ENCODE measurements around the gene IGFBP7.

DNA sequence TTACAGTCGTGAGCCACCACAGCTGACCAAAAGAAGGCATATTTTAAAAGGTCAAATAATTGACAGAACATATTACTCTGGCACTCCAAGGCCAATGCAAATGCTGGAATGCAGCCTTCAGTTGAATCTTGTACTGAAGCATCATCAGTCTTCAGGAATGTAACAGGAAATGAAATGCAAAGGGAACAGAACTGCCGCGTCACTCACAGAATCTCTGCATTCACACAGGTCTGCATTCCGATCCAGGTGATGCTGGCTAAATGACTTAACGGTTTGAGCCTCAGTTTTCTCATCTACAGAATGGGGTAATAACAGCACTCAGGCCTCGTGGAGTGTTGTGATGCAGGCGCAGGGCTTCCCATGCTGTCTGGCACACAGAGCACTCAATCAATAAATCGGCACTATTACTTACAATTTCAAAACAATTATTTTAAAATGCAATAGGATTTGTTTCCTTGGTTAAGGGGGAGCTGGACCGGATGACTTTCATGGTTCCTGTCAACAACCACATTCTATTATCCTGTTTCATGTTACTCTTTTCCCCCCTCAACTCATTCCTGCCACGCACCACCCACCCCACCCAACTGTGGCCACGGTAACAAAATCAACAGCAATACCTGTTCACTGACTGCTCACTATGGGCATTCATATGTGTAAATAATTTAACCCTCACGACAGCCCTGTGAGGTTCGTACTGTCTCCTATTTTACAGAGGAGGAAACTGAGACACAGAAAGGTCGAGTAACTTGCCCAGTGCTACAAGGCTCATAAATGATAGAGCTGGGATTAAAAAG, 32.4 kb downstream of the IGFBP7 start:
- TF ChIP-seq NFRKB (IDR thresholded peaks at IDR 0.05), result no peak
- TF ChIP-seq, protein P1, sequence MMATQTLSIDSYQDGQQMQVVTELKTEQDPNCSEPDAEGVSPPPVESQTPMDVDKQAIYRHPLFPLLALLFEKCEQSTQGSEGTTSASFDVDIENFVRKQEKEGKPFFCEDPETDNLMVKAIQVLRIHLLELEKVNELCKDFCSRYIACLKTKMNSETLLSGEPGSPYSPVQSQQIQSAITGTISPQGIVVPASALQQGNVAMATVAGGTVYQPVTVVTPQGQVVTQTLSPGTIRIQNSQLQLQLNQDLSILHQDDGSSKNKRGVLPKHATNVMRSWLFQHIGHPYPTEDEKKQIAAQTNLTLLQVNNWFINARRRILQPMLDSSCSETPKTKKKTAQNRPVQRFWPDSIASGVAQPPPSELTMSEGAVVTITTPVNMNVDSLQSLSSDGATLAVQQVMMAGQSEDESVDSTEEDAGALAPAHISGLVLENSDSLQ (IDR thresholded peaks at IDR 0.05), result no peak
- no peak for TF ChIP-seq FOXA1 (IDR thresholded peaks at IDR 0.05)
- no peak for TF ChIP-seq TARDBP (IDR thresholded peaks at IDR 0.05)
- TF ChIP-seq SP1 (IDR thresholded peaks at IDR 0.05), result no peak
- TF ChIP-seq FOXM1 (IDR thresholded peaks at IDR 0.05; ENCODE audit: borderline replicate concordance), result no peak
- no peak for TF ChIP-seq ELF4 (IDR thresholded peaks at IDR 0.05)
- no peak for TF ChIP-seq BHLHE40 (IDR thresholded peaks at IDR 0.05; ENCODE audit: borderline replicate concordance)
- TF ChIP-seq ZNF384 (IDR thresholded peaks at IDR 0.05), result no peak
- TF ChIP-seq FOXK2 (IDR thresholded peaks at IDR 0.05), result no peak
- TF ChIP-seq L3MBTL2 (conservative IDR thresholded peaks at IDR 0.05), result no peak
- no peak for TF ChIP-seq CTBP1 (IDR thresholded peaks at IDR 0.05; ENCODE audit: borderline replicate concordance)
- TF ChIP-seq SUZ12 (IDR thresholded peaks at IDR 0.05), result no peak
